Sigmoid colon (tissue), 3 donors: ENCODE results near the gene ACTR1B.

Source experiments
- CTCF ChIP-seq, 4 experiments: fragments of 450-650 bp in 3 of 4; fragments of 200-600 bp in 1 of 4; IDR thresholded peaks; one replicate each; pipeline ENCODE4 v1.5.1; 2016 to 2019; ENCODE audit warnings: antibody characterized with exemption in 4 of 4, mild to moderate bottlenecking in 3 of 4, moderate library complexity in 2 of 4
- POLR2A ChIP-seq, 2 donors: fragments of 450-650 bp; IDR thresholded peaks; one replicate each; pipeline ENCODE4 v1.6.1; 2016; ENCODE audit warnings: antibody characterized with exemption in 2 of 2, mild to moderate bottlenecking in 2 of 2, moderate library complexity in 2 of 2

GRCh38 chr2:97699765-97700444, 36.1 kb upstream of the ACTR1B start:
- TF ChIP-seq POLR2A (IDR thresholded peaks at IDR 0.05) (no peak), CTCF (IDR thresholded peaks at IDR 0.05) (peak; percentile 26 to 50 (median 44))
